DOHH2 (cell line): Measurements from ENCODE around the gene HAND1.

ENCODE experiments used
- H3F3A ChIP-seq: fragments of 200-600 bp; sonication (generic), shearing (Covaris generic); 2 replicates; pipeline ENCODE4 v1.6.0; 2016; ENCODE audit warnings: antibody characterized with exemption, mild to moderate bottlenecking; ENCODE audit not compliant: control insufficient read depth, insufficient read depth
- H3K27ac ChIP-seq: fragments of 200-600 bp; sonication (generic); 2 replicates; pipeline ENCODE4 v1.5.1; 2014; ENCODE audit warnings: low read depth, mild to moderate bottlenecking, low read length, moderate library complexity
- H3K27me3 ChIP-seq: fragments of 200-600 bp; sonication (generic); 2 replicates; pipeline ENCODE4 v1.6.1; 2014; ENCODE audit warnings: mild to moderate bottlenecking, low read length, mixed read lengths; ENCODE audit not compliant: control insufficient read depth
- H3K36me3 ChIP-seq: fragments of 200-600 bp; sonication (generic); 2 replicates; pipeline ENCODE4 v1.6.1; 2014; ENCODE audit warnings: mild to moderate bottlenecking, low read length, moderate library complexity, mixed read lengths; ENCODE audit not compliant: control insufficient read depth
- H3K4me1 ChIP-seq: fragments of 200-600 bp; sonication (generic); 2 replicates; pipeline ENCODE4 v1.6.1; 2014; ENCODE audit warnings: mild to moderate bottlenecking, low read length, mixed read lengths; ENCODE audit not compliant: control insufficient read depth
- H3K4me2 ChIP-seq: fragments of 200-600 bp; sonication (generic); 2 replicates; pipeline ENCODE4 v1.6.0; 2014; ENCODE audit warnings: mild to moderate bottlenecking, low read length, moderate library complexity
- H3K4me3 ChIP-seq: fragments of 200-600 bp; sonication (generic); 2 replicates; pipeline ENCODE4 v1.5.1; 2014; ENCODE audit warnings: mild to moderate bottlenecking, low read length, mixed read lengths
- H3K79me2 ChIP-seq: fragments of 200-600 bp; sonication (generic); 2 replicates; pipeline ENCODE4 v1.6.1; 2014; ENCODE audit warnings: mild to moderate bottlenecking, low read length, mixed read lengths; ENCODE audit not compliant: control insufficient read depth
- H3K9me2 ChIP-seq: fragments of 200-600 bp; sonication (generic); replicated peaks from 2 replicates; pipeline ENCODE4 v1.6.1; 2014; ENCODE audit warnings: mild to moderate bottlenecking, low read length, mixed read lengths; ENCODE audit not compliant: control insufficient read depth
- H3K9me3 ChIP-seq: fragments of 200-600 bp; sonication (generic); 2 replicates; pipeline ENCODE4 v1.6.1; 2014; ENCODE audit warnings: antibody characterized with exemption, low read length, mixed read lengths; ENCODE audit not compliant: control insufficient read depth, insufficient read depth
- H4K20me1 ChIP-seq: fragments of 200-600 bp; sonication (generic); 2 replicates; pipeline ENCODE4 v1.6.0; 2014; ENCODE audit warnings: low read depth, mild to moderate bottlenecking, antibody characterized with exemption, low read length, moderate library complexity; ENCODE audit not compliant: control insufficient read depth, insufficient read depth
- CTCF ChIP-seq: fragments of 200-600 bp; sonication (generic); IDR thresholded peaks from one replicate; pipeline ENCODE4 v1.5.1; 2014; ENCODE audit warnings: antibody characterized with exemption, mild to moderate bottlenecking, low read depth, low read length; ENCODE audit not compliant: poor library complexity, severe bottlenecking
- EZH2phosphoT487 ChIP-seq: fragments of 200-600 bp; sonication (generic); IDR thresholded peaks from 2 replicates; pipeline ENCODE4 v1.6.1; 2017; ENCODE audit warnings: borderline replicate concordance, mild to moderate bottlenecking, antibody characterized with exemption, low read length, moderate library complexity, mixed read lengths

HAND1 gene

GRCh38 chr5:154478224-154478565 lies at the start of gene HAND1:
Gene HAND1, minus strand, starts transcription at chr5:154478227. Its CDS starts 219 bp downstream, at chr5:154478008.
- Histone ChIP-seq H3K27ac (no peak within 1 kb of the TSS), H3K36me3 (no peaks in the 10 kb centered on the region), H3K9me2 (no peaks in the 10 kb centered on the region), H3K27me3 (peaks cover 44% of the 10 kb centered on the region), H3K9me3 (no peaks in the 10 kb centered on the region), H4K20me1 (no peaks in the 10 kb centered on the region), H3F3A (no peaks in the 10 kb centered on the region), H3K4me1 (no peaks in the 10 kb centered on the region), H3K4me2 (no peak within 1 kb of the TSS), H3K4me3 (no peak within 1 kb of the TSS), H3K79me2 (no peaks in the 10 kb centered on the region)
- TF ChIP-seq CTCF (no peak), EZH2phosphoT487 (no peak)

GRCh38 chr5:154526231-154527226 lies 48.5 kb upstream of the HAND1 start:
- Histone ChIP-seq H3K4me3 (no peak overlapping the region), H3K27me3 (peaks cover 2% of the 10 kb centered on the region; the same call in 1 of the 2 replicates), H3F3A (no peaks in the 10 kb centered on the region), H3K27ac (no peak overlapping the region), H3K36me3 (no peaks in the 10 kb centered on the region), H3K79me2 (no peaks in the 10 kb centered on the region), H3K9me2 (no peaks in the 10 kb centered on the region), H3K9me3 (no peaks in the 10 kb centered on the region), H3K4me1 (no peaks in the 10 kb centered on the region), H4K20me1 (no peaks in the 10 kb centered on the region), H3K4me2 (no peak overlapping the region)
- TF ChIP-seq EZH2phosphoT487 (no peak), CTCF (no peak)

GRCh38 chr5:154524859-154525258 lies 46.8 kb upstream of the HAND1 start:
- Histone ChIP-seq H3F3A (no peaks in the 10 kb centered on the region), H3K4me2 (no peak overlapping the region), H3K27me3 (peaks cover 2% of the 10 kb centered on the region; the same call in 1 of the 2 replicates), H3K4me1 (no peaks in the 10 kb centered on the region), H3K9me2 (no peaks in the 10 kb centered on the region), H3K36me3 (no peaks in the 10 kb centered on the region), H4K20me1 (no peaks in the 10 kb centered on the region), H3K4me3 (no peak overlapping the region), H3K9me3 (no peaks in the 10 kb centered on the region), H3K27ac (no peak overlapping the region), H3K79me2 (no peaks in the 10 kb centered on the region)
- TF ChIP-seq CTCF (no peak), EZH2phosphoT487 (no peak)
